Kidney glomerular epithelial cell (primary cell): ENCODE measurements around the gene HES3.
A peak's percentile ranks its signal among the peaks of the same experiment; 100 is the strongest.
"Not testable (repeated sequence)": the region's sequence is repeated elsewhere in the genome, so short reads cannot be mapped to it uniquely, and the experiment has no call there.

Source experiments
- DNase-seq: peaks from one replicate; lab custom pipeline; 2025; lab: John Stamatoyannopoulos, UW

Gene HES3

DNA sequence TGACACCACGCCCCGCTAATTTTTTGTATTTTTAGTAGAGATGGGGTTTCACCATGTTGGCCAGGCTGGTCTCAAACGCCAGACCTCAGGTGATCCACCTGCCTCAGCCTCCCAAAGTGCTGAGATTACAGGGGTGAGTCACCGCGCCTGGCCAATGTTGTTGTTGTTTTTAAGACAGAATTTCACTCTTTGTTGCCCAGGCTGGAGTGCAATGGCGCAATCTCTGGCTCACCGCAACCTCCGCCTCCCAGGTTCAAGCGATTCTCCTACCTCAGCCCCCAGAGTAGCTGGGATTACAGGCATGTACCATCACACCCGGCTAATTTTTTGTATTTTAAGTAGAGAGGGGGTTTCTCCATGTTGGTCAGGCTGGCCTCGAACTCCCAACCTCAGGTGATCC is 24.3 kb upstream of the HES3 start:
- not testable (repeated sequence) for DNase-seq

- DNase-seq: peak; percentile 11
These were observed 23.7 kb upstream of the HES3 start for GRCh38 chr1:6220236-6220635.

GRCh38 chr1:6221210-6221784 is 22.7 kb upstream of the HES3 start:
- DNase-seq: no peak

DNA sequence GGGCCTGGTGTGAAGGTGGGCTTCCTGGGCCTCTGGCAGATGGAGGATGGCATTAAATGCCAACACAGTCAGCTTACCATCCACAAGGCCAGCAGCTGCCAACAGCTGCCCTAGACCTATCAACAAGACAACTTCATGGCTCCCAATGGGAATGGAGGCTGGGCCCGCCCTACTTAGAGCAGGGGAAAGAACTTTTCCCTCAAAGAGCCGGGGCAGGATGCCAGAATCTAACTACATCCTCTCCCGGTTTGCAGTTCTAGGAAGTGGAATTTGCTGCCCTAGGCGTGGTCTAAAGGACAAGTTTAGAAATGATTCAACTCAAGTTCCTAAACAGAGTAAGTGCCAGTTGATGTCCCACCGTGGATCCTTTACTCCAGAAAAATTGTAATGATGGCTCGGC is 21.3 kb upstream of the HES3 start:
- DNase-seq: no peak

DNA sequence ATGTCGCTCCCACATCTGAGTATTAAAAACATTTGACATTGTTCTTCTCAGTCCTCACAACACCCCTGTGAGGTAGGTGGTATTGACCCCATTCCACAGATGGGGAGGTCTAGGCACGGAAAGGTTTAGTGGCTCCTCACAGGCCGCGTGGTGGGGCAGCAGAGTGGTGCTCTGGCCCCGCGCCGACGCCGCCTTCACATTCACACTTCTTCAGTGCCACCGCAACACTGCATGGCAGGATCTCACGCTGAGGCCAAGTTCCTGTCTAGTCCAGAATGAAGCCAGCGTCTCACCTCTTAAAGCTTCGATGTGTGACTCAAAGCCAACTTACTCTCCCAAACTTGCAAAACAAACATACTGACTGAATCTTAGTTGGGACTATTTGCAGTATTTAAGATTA is 20.4 kb upstream of the HES3 start:
- no peak for DNase-seq

DNA sequence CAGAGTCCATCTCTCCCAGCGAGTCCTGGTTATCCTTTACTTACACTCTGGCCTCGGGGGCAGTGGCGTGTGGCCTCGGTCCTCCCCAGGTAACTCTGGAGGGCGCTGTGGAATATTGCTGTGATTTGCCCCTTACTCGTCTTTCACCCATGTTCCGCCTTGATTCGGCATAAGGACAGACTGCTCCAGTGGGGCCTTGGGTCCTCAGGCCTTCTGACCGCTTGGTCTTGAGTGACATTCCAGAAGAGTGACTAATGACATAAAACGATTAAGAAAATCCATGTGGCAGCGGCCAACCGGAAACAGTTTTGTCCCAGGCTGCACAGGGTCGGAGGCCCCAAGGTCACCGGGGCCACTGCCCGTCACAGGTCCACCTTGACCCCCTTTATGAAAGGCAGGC is 19.3 kb upstream of the HES3 start:
- no peak for DNase-seq

DNA sequence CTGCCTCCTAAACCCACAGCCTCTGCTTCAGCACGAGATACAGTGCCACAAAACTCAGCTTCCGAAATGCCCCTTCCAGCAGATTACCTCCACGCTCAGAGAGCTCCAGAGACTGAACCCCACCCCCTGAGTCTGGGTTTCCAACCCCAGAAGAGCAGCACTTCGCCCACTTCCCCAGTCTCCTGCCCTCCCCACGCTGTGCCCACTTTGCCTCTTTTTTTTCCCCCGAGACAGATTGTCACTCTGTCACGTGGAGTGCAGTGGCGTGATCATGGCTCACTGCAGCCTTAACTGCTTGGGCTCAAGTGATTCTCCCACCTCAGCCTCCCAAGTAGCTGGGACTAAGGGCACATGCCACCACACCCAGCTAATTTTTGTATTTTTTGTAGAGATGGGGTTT is 18.3 kb upstream of the HES3 start:
- no peak for DNase-seq

GRCh38 chr1:6233376-6233775 is 10.6 kb upstream of the HES3 start:
- no peak for DNase-seq

DNA sequence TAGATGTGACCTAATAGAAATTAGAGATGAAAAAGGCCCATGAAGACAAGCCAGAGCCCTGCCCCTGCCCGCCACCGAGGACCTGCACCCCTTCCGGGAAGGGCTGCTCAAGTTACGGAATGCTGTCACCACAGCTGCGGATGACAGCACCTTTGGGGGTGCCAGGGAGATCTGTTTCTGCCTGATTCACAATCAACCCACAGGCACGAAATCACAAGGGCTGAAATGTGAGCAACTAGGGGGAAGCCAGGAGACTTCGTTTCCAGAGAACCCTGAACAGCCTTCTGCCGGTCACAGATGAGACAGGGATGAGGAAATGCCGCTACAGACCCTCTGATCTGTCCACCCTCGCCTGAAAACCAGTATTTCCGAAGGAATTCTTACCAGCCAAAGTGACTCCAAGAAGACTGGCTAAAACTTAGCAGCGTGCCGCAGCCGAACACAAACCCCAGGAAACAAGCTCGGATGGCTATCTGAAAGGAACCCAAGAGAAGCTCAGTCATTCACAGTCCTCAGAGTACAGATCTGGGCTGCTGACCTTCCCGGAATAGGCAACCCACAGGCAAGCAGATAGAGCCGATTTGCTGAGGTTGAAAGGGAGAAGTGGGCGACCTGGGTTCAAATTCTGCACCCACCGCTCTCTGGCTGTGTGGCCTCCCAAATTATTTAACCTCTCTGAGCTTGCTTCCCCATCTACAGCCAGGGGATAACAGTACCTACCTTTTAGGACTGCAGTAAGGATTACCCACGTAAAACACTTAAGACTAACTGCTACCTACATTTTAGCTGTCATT is 9.3 kb upstream of the HES3 start:
- DNase-seq: no peak

DNA sequence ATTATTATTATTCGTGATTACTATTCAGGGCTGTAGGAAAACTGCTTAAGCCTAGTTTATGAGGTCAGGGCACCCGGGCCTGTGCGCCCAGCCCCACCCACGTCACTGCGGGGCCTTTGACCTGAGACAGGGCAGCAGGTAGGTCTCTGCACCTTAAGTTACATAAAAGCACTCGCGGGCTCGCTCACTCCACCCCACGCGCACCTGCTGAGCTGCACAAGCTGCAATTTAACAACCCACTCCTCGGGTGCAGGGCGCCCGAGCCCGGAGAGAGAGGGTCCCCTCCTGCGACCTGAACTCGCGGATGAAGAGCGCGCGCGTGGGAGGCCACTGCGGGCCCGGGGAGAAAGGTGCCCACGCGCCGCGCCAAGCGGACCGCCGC is 8.7 kb upstream of the HES3 start:
- DNase-seq: no peak

GRCh38 chr1:6237093-6237492 is 6.9 kb upstream of the HES3 start:
- DNase-seq: no peak

GRCh38 chr1:6239213-6239752 is 4.7 kb upstream of the HES3 start:
- DNase-seq: no peak

DNA sequence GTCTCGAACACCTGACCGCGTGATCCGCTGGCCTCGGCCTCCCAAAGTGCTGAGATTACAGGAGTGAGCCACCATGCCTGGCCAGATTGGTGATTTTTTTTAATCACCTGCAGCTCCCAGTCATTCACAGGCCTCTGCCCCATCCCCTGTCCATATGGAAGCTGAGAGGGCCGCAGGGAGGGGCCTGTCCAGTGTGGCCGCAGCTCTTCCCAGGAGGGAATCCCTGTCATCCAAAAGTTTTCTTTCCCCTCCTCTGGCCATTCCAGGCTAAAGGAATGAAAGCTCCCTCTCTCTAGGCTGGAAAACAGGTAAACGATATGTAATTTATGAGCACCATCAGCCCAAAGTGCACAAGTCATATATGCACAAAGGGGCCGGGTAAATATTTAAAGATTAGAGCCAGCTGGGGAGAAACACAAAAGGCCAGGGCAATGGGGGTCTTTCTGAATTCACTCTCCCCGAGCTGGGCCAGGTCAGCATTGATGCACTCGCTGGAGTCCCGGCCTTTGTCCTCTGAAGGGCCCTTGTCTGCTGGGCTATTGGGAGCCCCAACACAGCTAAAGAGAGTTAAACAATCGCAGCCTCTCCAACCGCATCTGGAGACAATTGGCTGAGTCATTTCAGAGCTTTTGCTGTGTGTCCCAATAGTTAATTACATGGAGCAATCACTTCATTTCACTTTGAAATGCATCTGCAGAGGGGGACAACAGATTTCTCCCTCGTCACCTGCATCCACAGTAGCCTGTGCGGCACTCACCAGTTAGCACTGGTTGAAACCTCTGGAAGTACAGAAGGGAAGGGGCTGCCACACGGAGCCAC is 3.8 kb upstream of the HES3 start:
- DNase-seq: no peak

GRCh38 chr1:6241107-6241886 is 2.7 kb upstream of the HES3 start:
- DNase-seq: no peak

GRCh38 chr1:6241887-6242740 is 1.9 kb upstream of the HES3 start:
- DNase-seq: no peak

DNA sequence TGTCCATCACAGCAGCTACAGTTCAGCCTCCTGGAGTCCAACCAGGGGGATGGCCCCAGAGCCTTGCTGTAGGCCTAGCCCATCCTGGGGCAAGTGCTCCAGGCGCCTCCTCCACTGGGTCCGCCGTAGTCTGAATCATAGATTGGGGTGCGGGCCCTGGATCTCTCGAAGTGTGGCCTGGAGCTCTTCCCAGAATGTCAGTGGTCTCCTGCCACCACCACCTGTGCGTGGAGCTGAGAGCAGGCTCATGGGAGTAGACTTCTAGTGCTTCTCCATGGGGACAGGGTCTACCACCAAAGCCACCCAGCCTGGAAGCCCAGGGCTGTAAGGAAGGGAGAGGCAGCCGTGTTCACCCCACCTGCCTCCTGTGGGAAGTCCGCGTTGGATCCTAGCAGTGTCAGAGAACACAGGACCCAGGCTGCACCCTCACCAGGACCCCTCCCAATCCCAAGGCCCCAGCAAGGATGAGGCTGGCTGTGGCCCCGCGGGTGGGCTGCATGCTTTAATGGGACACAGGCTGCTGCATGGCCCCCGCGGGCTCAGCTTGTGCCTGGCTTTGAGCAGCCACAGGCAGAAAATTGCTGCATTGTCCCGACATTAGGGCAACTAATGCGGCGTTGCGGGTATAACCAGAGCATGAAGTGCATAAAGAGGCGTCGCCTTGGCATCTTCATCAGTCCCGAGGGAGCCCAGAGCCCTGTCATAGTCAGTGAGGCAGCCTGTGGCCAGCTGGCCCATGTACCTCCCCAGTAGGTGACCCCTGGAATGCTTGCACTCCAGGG is 735 bp upstream of the HES3 start:
- no peak for DNase-seq

GRCh38 chr1:6244401-6245049 is 546 bp downstream of the HES3 start:
- DNase-seq: no peak

GRCh38 chr1:6245086-6245868 is 1.3 kb downstream of the HES3 start:
- DNase-seq: peak; percentile 53
